CD4-positive, alpha-beta T cell treated with Interleukin-2 at 100 ng/mL for 4 hours (primary cell): ENCODE results near the gene QRICH2.
"Not testable (repeated sequence)": the region's sequence is repeated elsewhere in the genome, so short reads cannot be mapped to it uniquely, and the experiment has no call there.

Experiments
- DNase-seq: peaks from one replicate; pipeline ENCODE4 v3.0.0-alpha.2; 2020; ENCODE audit warnings: low spot score

QRICH2 gene

GRCh38 chr17:76265624-76266243, 42.3 kb downstream of the QRICH2 start:
- peak; percentile 68 for DNase-seq

DNA sequence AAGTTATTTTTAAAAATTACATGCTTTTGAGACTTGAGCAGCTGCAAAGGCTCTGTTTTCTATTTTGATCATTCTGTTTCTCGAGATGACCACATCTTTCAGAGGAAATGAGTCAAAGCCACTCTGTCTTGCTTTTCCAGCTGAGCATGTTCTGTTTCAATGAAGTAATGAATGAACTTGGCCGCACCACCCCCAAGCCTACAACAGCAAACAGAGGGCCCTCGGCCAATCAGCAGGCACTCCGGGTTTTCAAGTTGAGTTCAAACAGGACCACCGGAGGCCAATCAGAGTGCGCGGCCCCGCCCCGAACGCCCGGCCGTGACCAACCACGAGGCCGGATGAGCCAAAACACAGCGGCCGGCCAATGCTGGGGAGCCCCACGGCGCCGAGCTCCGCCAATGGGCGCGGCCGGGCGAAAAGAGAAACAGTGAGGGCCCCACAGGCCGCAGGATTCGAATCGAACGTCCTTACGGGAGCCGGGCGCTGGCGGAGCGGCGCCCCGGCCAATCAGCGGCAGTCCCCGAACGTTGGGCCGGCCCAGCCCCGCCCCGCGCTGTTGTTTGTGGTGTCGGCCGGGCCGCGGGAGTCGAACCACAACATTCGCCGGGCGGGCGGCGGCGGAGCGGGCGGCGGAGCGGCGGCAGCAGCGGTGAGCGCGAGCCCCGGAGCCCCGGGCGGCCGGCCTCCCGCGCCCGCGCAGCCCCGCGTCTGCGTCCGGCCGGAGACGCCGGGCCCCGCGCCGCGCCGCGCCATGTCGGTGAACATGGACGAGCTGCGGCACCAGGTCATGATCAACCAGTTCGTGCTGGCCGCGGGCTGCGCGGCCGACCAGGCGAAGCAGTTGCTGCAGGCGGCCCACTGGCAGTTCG, 43.1 kb downstream of the QRICH2 start, which contains the start of gene UBALD2:
Gene UBALD2 (plus strand): TSS at position 594 of the 869 bp plus-strand sequence. CDS start 158 bp downstream, at position 752.
- DNase-seq, result peak; percentile 100

GRCh38 chr17:76264425-76264754, 43.7 kb downstream of the QRICH2 start:
- DNase-seq, result no peak

GRCh38 chr17:76263896-76264295, 44.2 kb downstream of the QRICH2 start:
- DNase-seq, result no peak

GRCh38 chr17:76262732-76263344, 45.2 kb downstream of the QRICH2 start:
- no peak for DNase-seq

DNA sequence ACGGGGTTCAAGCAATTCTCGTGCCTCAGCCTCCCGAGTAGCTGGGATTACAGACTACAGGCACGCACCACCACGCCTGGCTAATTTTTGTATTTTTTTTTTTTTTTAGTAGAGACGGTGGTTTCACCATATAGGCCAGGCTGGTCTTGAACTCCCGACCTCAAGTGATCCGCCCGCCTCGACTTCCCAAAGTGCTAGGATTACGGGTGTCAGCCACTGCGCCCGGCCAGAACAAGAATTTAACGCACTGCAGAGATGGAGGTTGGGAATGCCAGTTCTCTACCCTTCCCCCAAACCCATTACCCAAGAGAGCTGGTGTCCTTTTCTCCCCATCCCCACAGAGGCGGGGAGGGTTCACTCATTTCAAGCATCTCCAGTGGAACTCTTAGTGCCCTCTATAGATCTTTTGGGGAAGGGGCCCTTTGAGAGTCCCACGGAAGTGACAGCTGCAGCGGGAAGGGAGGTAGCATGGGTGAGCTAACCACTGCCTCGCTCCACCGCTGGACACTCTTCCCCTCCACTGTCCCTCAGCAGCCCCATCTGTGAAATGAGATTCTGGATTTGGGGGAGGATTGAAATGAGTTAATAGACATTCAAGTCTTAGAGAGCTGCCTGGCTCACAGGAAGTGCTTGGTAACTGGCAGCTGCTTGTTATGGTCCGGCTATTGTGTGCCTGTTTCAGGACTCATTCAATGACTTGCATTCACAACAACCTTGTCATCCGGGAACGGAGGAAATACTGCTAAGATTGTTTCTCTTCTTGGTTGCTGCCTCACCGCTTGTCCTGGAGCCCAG, 46.5 kb downstream of the QRICH2 start:
- no peak for DNase-seq

GRCh38 chr17:76260669-76261068, 47.4 kb downstream of the QRICH2 start:
- no peak for DNase-seq

- DNase-seq, result no peak
These were observed 47.9 kb downstream of the QRICH2 start for GRCh38 chr17:76260220-76260619.

DNA sequence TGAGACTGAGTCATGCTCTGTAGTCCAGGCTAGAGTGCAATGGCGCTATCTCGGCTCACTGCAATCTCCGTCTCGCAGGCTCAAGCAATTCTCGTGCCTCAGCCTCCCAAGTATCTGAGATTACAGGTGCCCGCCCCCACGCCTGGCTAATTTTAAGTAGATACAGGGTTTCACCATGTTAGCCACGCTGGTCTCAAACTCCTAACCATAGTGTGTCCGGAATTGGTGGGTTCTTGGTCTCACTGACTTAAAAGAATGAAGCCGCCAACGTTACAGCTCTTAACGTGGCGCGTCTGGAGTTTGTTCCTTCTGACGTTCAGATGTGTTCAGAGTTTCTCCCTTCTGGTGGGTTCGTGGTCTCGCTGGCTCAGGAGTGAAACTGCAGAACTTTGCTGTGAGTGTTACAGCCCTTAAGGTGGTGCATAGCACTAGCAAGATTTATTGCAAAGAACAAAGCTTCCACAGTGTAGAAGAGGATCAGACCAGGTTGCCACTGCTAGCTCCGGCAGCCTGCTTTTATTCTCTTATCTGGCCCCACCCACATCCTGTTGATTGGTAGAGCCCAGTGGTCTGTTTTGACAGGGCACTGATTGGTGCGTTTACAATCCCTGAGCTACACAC, 51.5 kb downstream of the QRICH2 start:
- DNase-seq, result peak; percentile 52

GRCh38 chr17:76255801-76256429, 52.2 kb downstream of the QRICH2 start:
- DNase-seq, result no peak

DNA sequence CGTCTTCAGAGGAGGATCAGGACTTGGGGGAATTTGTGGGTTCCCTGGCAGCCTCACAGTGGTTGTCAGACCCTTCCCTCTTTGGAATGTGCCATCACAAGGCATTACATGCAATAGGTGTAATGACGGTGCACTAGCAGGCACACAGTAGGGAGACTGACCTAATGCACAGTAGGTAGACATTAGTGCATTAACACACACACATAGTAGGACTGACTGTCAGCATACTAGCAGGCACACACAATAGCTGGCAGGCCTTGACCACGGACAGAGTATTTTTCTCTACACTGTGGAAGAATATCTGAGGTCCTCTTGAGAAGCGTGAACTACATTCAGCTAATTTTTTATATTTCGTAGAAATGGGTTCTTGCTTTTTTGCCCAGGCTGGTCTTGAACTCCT, 53.8 kb downstream of the QRICH2 start:
- no peak for DNase-seq

DNA sequence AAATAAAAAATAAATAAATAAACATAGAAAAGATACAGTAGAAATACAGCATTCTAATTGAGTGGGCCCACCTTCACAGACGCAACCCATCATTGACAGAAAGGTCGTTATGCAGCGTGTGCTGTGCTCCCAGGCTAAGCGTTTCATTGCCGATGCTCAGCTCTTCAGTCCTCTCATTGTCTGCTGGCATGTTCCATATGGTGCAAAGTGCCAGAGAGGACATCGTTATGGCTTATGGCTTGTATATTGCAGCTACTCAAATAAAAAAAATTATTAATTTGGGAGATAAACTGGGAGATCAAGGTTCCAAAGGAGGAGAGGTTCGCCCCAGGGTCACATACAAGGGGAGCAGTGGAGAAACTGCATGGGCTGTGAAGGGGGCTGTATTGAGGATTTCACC, 54.2 kb downstream of the QRICH2 start:
- no peak for DNase-seq

- DNase-seq, result not testable (repeated sequence)
These were observed 54.9 kb downstream of the QRICH2 start for GRCh38 chr17:76252967-76253766.

GRCh38 chr17:76252040-76252954, 55.8 kb downstream of the QRICH2 start:
- DNase-seq, result peak; percentile 57

GRCh38 chr17:76251478-76252039, 56.5 kb downstream of the QRICH2 start:
- DNase-seq, result no peak

DNA sequence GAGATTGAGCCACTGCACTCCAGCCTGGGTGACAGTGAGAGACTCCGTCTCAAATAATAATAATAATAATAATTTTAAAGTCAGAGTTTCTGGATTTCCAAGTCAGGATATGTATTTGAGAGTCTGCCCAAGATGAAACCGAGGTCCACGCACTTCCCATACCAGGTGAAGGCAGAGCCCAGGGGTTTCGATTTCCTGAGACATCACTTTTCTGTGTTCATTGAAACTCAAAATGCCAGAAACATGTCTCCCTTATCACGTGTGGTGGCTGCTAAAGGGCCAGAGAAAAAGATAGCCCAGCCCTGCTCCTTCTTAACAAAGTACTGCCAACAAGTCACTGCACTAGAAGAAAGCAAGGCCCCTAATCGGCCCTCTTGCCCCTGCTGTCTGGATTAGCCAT, 57.9 kb downstream of the QRICH2 start:
- DNase-seq, result no peak

DNA sequence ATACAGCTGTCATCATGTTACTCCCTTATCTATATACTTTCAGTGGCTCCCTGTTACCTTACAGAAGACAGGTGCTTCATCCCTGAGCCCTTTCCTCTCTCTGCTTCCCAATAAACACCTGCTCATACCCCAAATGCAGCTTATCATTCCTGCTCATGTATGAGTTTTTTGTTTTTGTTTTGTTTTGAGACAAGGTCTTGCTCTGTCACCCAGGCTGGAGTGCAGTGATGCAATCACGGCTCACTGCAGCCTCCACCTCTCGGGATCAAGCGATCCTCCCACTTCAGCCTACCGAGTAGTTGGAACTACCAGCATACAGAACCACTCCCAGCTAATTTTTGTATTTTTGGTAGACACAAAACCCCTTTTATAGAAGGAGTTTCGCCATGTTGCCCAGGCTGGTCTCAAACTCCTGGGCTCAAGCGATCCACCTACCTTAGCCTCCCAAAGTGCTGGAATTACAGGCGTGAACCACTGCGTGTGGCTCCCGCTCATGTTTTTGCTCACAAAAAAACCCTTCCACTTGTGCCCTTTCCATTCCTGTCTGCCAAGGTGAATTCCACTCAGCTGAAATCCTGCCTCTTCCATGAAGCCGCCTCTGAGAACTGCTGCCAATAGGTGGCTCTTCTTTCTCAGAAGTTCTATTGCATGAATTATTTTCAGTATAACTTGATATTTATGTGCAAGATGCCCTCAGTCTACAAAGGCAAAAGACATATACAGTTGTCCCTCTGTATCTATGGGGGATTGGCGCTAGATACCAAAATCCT, 59.9 kb downstream of the QRICH2 start:
- DNase-seq, result no peak

- DNase-seq, result no peak
These were observed 60.8 kb downstream of the QRICH2 start for GRCh38 chr17:76247304-76247703.
